ENCODE results near the gene SCGB1C1.

DNA sequence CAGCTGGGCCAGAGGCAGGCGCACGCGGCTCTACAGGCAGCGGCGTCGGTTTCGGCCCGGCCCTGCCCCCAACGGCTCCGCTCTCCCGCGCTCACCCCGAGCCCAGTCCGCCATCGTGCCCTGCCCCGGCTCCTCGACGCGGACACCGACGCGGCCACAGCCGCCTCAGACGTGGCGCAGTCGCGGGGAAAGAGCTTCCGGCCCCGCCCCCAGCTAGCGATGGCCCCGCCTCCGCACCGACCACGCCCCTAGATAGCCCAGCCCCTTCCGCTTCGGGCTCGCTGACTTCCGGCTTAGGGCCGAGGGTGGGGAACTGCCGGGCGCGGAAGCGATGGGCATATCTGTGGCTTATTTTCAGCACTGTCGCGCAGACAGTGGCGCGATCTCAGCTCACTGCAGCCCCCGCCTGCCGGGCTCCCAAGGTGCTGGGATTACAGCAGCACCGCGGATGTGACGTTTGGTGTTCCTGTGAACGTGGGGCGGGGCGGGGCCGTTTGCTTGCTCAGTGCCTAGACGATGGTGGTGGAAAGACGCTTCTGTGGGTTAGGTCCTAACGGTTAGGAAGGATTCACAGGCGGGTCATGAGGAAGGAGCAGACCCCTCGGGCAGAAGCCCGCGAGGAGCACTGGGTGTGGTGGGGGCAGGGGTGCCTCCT is 14.5 kb downstream of the SCGB1C1 start, which contains the start of the genes BET1L and RIC8A:
- peak; percentile 1 for TF ChIP-seq EP300 (IDR thresholded peaks at IDR 0.05)
- TF ChIP-seq, protein P1, sequence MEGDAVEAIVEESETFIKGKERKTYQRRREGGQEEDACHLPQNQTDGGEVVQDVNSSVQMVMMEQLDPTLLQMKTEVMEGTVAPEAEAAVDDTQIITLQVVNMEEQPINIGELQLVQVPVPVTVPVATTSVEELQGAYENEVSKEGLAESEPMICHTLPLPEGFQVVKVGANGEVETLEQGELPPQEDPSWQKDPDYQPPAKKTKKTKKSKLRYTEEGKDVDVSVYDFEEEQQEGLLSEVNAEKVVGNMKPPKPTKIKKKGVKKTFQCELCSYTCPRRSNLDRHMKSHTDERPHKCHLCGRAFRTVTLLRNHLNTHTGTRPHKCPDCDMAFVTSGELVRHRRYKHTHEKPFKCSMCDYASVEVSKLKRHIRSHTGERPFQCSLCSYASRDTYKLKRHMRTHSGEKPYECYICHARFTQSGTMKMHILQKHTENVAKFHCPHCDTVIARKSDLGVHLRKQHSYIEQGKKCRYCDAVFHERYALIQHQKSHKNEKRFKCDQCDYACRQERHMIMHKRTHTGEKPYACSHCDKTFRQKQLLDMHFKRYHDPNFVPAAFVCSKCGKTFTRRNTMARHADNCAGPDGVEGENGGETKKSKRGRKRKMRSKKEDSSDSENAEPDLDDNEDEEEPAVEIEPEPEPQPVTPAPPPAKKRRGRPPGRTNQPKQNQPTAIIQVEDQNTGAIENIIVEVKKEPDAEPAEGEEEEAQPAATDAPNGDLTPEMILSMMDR (IDR thresholded peaks at IDR 0.05) = no peak
